SK-N-SH (cell line): ENCODE data around the gene SLC24A3. TPM values are rescaled to one million over a fixed set of nuclear protein-coding genes. Genes with fewer than 3 reads are reported as not detected.

Experiments
- CTCF ChIA-PET: fragments of 300-600, 350-600 bp; formaldehyde crosslinking; extraction: SDS; loops from one replicate; lab custom pipeline; 2021; lab: Yijun Ruan, JAX
- POLR2A ChIA-PET: fragments of 350-600 bp; sonication (Branson Sonifier 250); formaldehyde crosslinking; extraction: SDS; loops from one replicate; lab custom pipeline; 2020; ENCODE audit warnings: antibody characterized with exemption, inconsistent platforms; lab: Yijun Ruan, JAX
- DNase-seq: peaks from one replicate; pipeline ENCODE4 v3.0.0; 2012
- H2AFZ ChIP-seq: fragments of 200-600 bp; sonication (generic); 2 replicates; pipeline ENCODE4 v1.8.1; 2016; ENCODE audit warnings: antibody characterized with exemption, mild to moderate bottlenecking, low read depth
- H3F3A ChIP-seq: fragments of 200-600 bp; sonication (generic); replicated peaks from 2 replicates; pipeline ENCODE3; 2016; ENCODE audit warnings: antibody characterized with exemption, mild to moderate bottlenecking; ENCODE audit not compliant: insufficient read depth
- H3K27ac ChIP-seq, 2 experiments: fragments of 200-500 bp in 1 of 2; fragments of 200-600 bp in 1 of 2; sonication (Bioruptor generic) in 1 of 2; sonication (generic), shearing (Covaris generic) in 1 of 2; 2 replicates each; pipeline versions ENCODE4 v1.5.1 to v1.6.1; 2014 to 2016; ENCODE audit warnings: low read depth in 2 of 2, inconsistent platforms in 1 of 2, low read length in 1 of 2, mild to moderate bottlenecking in 1 of 2, mixed read lengths in 1 of 2
- H3K27me3 ChIP-seq: fragments of 200-600 bp; sonication (generic), shearing (Covaris generic); 2 replicates; pipeline ENCODE4 v1.6.1; 2016; ENCODE audit warnings: mixed run types; ENCODE audit not compliant: insufficient read depth
- H3K36me3 ChIP-seq, 2 experiments: fragments of 200-500 bp in 1 of 2; fragments of 200-600 bp in 1 of 2; sonication (Bioruptor generic) in 1 of 2; sonication (generic) in 1 of 2; replicated peaks in 1 of 2; 2 replicates each; pipeline versions ENCODE3 to v1.5.1; 2014 to 2016; ENCODE audit warnings: low read length in 1 of 2, mild to moderate bottlenecking in 1 of 2; ENCODE audit not compliant: insufficient read depth in 2 of 2, control insufficient read depth in 1 of 2
- H3K4me1 ChIP-seq, 2 experiments: fragments of 200-500 bp in 1 of 2; fragments of 200-600 bp in 1 of 2; sonication (Bioruptor generic) in 1 of 2; sonication (generic), shearing (Covaris generic) in 1 of 2; 2 replicates each; pipeline versions ENCODE4 v1.5.1 to v1.6.1; 2014 to 2016; ENCODE audit warnings: low read depth in 1 of 2, low read length in 1 of 2, mixed run types in 1 of 2; ENCODE audit not compliant: insufficient read depth in 2 of 2, control insufficient read depth in 1 of 2
- H3K4me2 ChIP-seq: fragments of 200-600 bp; sonication (generic), shearing (Covaris generic); 2 replicates; pipeline ENCODE4 v1.6.1; 2017; ENCODE audit warnings: mixed run types
- H3K4me3 ChIP-seq, 2 experiments: fragments of 200-500 bp in 1 of 2; fragments of 200-600 bp in 1 of 2; sonication (Bioruptor generic) in 1 of 2; sonication (generic), shearing (Covaris generic) in 1 of 2; 2 replicates each; pipeline versions ENCODE4 v1.5.1 to v1.8.1; 2014 to 2016; ENCODE audit warnings: low read depth in 2 of 2, inconsistent platforms in 1 of 2, low read length in 1 of 2, mild to moderate bottlenecking in 1 of 2, mixed read lengths in 1 of 2, moderate library complexity in 1 of 2
- H3K79me2 ChIP-seq: fragments of 200-600 bp; sonication (generic); 2 replicates; pipeline ENCODE4 v1.8.1; 2017; ENCODE audit warnings: mild to moderate bottlenecking; ENCODE audit not compliant: insufficient read depth
- H3K9ac ChIP-seq: fragments of 200-600 bp; sonication (generic); 2 replicates; pipeline ENCODE4 v1.6.1; 2017; ENCODE audit warnings: mixed run types
- H3K9me2 ChIP-seq: fragments of 200-600 bp; sonication (generic); 2 replicates; pipeline ENCODE4 v1.6.1; 2017; ENCODE audit warnings: mixed run types
- H3K9me3 ChIP-seq: fragments of 200-600 bp; sonication (generic); 2 replicates; pipeline ENCODE4 v1.6.1; 2017; ENCODE audit warnings: mixed run types, mild to moderate bottlenecking, moderate library complexity
- H4K20me1 ChIP-seq: fragments of 200-600 bp; sonication (generic); 2 replicates; pipeline ENCODE4 v1.6.1; 2017; ENCODE audit warnings: mild to moderate bottlenecking, mixed run types; ENCODE audit not compliant: insufficient read depth
- ELF1 ChIP-seq: IDR thresholded peaks from 2 replicates; pipeline ENCODE4 v1.4.0; 2012
- EZH2phosphoT487 ChIP-seq: fragments of 200-600 bp; sonication (generic); IDR thresholded peaks from 2 replicates; pipeline ENCODE4 v1.6.1; 2017; ENCODE audit warnings: low read depth, mixed run types, mild to moderate bottlenecking, antibody characterized with exemption, moderate library complexity, borderline replicate concordance
- FOXM1 ChIP-seq: IDR thresholded peaks from 2 replicates; pipeline ENCODE4 v1.4.0; 2012; ENCODE audit warnings: low read depth, mild to moderate bottlenecking
- GABPA ChIP-seq: IDR thresholded peaks from 2 replicates; pipeline ENCODE4 v1.4.0; 2012; ENCODE audit warnings: low read depth, mild to moderate bottlenecking
- MXI1 ChIP-seq: IDR thresholded peaks from 2 replicates; pipeline ENCODE4 v1.6.1; 2012; ENCODE audit warnings: mild to moderate bottlenecking, low read depth, low read length, improper control_type of control experiment
- RCOR1 ChIP-seq: fragments of 150-350 bp; IDR thresholded peaks from 2 replicates; pipeline ENCODE4 v1.6.1; 2017; ENCODE audit warnings: antibody characterized with exemption, low read length
- TAF1 ChIP-seq: IDR thresholded peaks from 2 replicates; pipeline ENCODE4 v1.6.1; 2012; ENCODE audit warnings: low read depth, mild to moderate bottlenecking, low read length, moderate library complexity, borderline replicate concordance
- YY1 ChIP-seq: IDR thresholded peaks from 2 replicates; pipeline ENCODE4 v1.4.0; 2012; ENCODE audit warnings: low read depth, mild to moderate bottlenecking
- WGBS: methylation state at CpG from one replicate; pipeline ENCODE4 v1.1.6; 2017; ENCODE audit warnings: low lambda C conversion rate; 5-methylcytosine and 5-hydroxymethylcytosine counted together
- polyA plus RNA-seq, 3 experiments: library from polyadenylated mRNA; depleted of rRNA; stranded (reverse); fragments of >200 nt; gene quantifications; 2 replicates each; pipeline ENCODE4 v1.2.3, GENCODE V29; 2012
- TF ChIP-seq, protein P1 (sequence below): IDR thresholded peaks from 2 replicates; pipeline ENCODE4; 2012
- TF ChIP-seq, protein P2 (sequence below): IDR thresholded peaks from 2 replicates; pipeline ENCODE4 v1.4.0; 2012; ENCODE audit warnings: low read depth, borderline replicate concordance
- TF ChIP-seq, protein P3 (sequence below): IDR thresholded peaks from 2 replicates; pipeline ENCODE4 v1.4.0; 2012; ENCODE audit warnings: low read depth, borderline replicate concordance

SLC24A3 gene
- polyA plus RNA-seq, 1 of the 3 experiments (the other 2 are of a cell fraction), result not detected

DNA sequence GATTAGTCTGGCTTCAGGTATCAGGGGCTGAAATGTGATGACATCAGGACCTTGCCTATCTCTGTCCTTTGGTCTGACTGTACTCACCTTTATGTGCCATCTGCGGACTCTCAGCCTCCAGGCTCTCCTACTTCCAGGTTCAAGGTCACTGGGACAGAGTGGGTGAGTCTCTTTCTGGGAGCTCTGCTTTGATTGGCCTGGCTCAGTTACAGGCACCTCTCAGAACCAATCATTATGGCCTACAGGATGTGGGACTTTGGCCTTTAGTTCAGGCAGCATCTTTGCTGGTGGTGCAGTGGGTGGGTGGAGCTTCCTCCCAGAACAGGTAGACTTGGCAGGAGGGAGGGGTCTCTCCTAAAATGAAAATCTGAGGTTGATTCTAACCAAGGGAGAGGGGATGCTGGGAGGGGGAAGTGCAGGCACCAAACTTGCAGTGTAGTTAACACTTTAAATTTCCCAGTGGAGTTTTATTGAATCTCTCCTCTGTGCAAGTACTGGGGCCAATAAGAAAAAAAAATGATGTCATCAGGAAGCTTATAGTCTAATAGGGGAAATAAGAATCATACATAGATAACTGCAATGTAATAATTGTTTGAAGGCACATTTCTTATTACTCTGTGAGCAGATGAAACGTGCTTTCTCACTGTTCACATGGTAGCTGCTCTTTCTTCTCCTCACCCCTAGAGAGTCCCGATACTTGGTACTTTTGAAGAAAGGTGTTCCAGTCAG, 53.4 kb downstream of the SLC24A3 start:
- Histone ChIP-seq H3K27ac (no peak overlapping the region), H3K27me3 (no peaks in the 10 kb centered on the region; the same call in 1 of the 2 replicates), H3K9ac (no peak overlapping the region), H3K9me3 (no peaks in the 10 kb centered on the region), H4K20me1 (no peaks in the 10 kb centered on the region), H3K4me3 (no peak overlapping the region), H3K79me2 (no peaks in the 10 kb centered on the region), H3K4me1 (no peaks in the 10 kb centered on the region), H3K9me2 (no peaks in the 10 kb centered on the region), H3K4me2 (no peak overlapping the region), H3F3A (no peaks in the 10 kb centered on the region), H3K36me3 (no peaks in the 10 kb centered on the region), H2AFZ (no peak overlapping the region)
- ChIA-PET CTCF (interaction anchor here (1.5 kb wide), 1 partner anchor 60 kb away, joined by 5 read pairs; no protein-coding TSS in a partner anchor), POLR2A (no interaction called here)
- WGBS, result 7% methylated on average over 3 of the region's 3 CpGs
- peak; percentile 9 for DNase-seq
- TF ChIP-seq, protein P1, sequence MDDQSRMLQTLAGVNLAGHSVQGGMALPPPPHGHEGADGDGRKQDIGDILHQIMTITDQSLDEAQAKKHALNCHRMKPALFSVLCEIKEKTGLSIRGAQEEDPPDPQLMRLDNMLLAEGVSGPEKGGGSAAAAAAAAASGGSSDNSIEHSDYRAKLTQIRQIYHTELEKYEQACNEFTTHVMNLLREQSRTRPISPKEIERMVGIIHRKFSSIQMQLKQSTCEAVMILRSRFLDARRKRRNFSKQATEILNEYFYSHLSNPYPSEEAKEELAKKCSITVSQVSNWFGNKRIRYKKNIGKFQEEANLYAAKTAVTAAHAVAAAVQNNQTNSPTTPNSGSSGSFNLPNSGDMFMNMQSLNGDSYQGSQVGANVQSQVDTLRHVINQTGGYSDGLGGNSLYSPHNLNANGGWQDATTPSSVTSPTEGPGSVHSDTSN, result peak; percentile 31; the same call in 1 of the 2 replicates
- TF ChIP-seq EZH2phosphoT487 (no peak), RCOR1 (no peak)
- TF ChIP-seq, protein P2, sequence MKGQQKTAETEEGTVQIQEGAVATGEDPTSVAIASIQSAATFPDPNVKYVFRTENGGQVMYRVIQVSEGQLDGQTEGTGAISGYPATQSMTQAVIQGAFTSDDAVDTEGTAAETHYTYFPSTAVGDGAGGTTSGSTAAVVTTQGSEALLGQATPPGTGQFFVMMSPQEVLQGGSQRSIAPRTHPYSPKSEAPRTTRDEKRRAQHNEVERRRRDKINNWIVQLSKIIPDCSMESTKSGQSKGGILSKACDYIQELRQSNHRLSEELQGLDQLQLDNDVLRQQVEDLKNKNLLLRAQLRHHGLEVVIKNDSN, result no peak

DNA sequence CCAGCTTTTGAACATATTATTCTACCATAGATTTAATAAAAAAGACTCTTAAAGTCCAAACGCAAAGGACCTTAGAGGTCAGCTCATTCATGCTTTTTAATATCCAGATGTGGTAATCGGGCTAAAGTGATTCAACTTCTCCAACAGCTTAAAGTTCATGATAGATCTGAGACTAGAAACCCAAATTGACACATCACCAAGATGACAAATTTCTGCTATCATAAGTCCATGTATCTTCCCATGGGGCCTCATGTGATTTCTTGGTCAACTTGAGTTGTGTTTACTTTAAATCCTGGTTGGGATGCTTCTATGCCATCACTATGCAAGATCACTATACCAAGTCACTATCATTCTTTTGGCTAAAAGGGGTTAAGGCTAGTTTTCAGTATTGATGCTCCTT, 56.0 kb downstream of the SLC24A3 start:
- DNase-seq, result no peak
- Histone ChIP-seq H3K9ac (no peak overlapping the region), H3F3A (no peaks in the 10 kb centered on the region), H3K36me3 (no peaks in the 10 kb centered on the region), H3K4me1 (no peaks in the 10 kb centered on the region), H3K4me3 (no peak overlapping the region), H3K4me2 (no peak overlapping the region), H3K9me2 (no peaks in the 10 kb centered on the region), H3K9me3 (no peaks in the 10 kb centered on the region), H3K79me2 (no peaks in the 10 kb centered on the region), H3K27ac (no peak overlapping the region), H2AFZ (no peak overlapping the region), H3K27me3 (peaks cover 8% of the 10 kb centered on the region; the same call in 1 of the 2 replicates), H4K20me1 (no peaks in the 10 kb centered on the region)
- POLR2A ChIA-PET, result no interaction called here
- TF ChIP-seq TAF1, result no peak
- TF ChIP-seq MXI1, result no peak
- no peak for TF ChIP-seq ELF1
- TF ChIP-seq GABPA, result no peak
- TF ChIP-seq, protein P3, sequence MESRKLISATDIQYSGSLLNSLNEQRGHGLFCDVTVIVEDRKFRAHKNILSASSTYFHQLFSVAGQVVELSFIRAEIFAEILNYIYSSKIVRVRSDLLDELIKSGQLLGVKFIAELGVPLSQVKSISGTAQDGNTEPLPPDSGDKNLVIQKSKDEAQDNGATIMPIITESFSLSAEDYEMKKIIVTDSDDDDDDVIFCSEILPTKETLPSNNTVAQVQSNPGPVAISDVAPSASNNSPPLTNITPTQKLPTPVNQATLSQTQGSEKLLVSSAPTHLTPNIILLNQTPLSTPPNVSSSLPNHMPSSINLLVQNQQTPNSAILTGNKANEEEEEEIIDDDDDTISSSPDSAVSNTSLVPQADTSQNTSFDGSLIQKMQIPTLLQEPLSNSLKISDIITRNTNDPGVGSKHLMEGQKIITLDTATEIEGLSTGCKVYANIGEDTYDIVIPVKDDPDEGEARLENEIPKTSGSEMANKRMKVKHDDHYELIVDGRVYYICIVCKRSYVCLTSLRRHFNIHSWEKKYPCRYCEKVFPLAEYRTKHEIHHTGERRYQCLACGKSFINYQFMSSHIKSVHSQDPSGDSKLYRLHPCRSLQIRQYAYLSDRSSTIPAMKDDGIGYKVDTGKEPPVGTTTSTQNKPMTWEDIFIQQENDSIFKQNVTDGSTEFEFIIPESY, result no peak
- TF ChIP-seq FOXM1, result no peak
- no peak for TF ChIP-seq YY1
- CTCF ChIA-PET, result interaction anchor here (1.0 kb wide), 1 partner anchor 19 kb away, joined by 3 read pairs; no protein-coding TSS in a partner anchor
- 31% methylated on average over 2 of the region's 2 CpGs for WGBS
